Esophagus muscularis mucosa (tissue), 4 donors: ENCODE results near the gene FRK.

ENCODE experiments used
- CTCF ChIP-seq, 3 experiments: fragments of 200-600 bp in 2 of 3; fragments of 450-650 bp in 1 of 3; sonication (generic) in 2 of 3; IDR thresholded peaks; one replicate each; pipeline ENCODE4 v1.5.1; 2017 to 2019; ENCODE audit warnings: antibody characterized with exemption in 3 of 3, mild to moderate bottlenecking in 2 of 3, moderate library complexity in 1 of 3
- EP300 ChIP-seq: sonication (generic); formaldehyde crosslinking; IDR thresholded peaks from one replicate; pipeline ENCODE4 v1.6.1; 2017; ENCODE audit warnings: antibody characterized with exemption
- POLR2A ChIP-seq: fragments of 450-650 bp; IDR thresholded peaks from one replicate; pipeline ENCODE4 v1.6.1; 2017; ENCODE audit warnings: antibody characterized with exemption, moderate library complexity, mild to moderate bottlenecking, low read depth
- POLR2AphosphoS5 ChIP-seq, 2 donors: sonication (generic); formaldehyde crosslinking; IDR thresholded peaks; one replicate each; pipeline ENCODE4 v1.6.1; 2017; ENCODE audit warnings: antibody characterized with exemption in 2 of 2

DNA sequence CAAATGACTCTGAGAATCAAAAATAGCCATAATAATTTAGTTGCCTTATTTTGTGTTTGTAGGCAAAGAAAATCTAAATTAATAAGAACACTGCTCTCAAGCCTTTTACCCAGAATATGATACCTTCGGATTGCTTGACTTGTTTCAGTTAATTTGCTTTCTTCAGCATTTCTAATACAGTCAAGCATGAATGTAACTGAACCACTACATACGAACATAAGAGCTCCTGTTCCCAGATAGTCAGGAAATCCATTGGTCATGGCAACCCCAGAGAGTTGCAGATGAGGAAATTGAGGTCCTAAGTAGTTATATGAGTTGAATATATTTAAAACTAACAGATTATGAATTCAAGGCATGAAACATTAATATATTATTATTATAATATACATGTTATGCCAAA, 2.9 kb downstream of the FRK start:
- TF ChIP-seq CTCF (IDR thresholded peaks at IDR 0.05) (no peak), EP300 (no peak), POLR2A (no peak), POLR2AphosphoS5 (IDR thresholded peaks at IDR 0.05) (no peak)
